ENCODE measurements around the gene AICDA. TPM values are rescaled to one million over a fixed set of nuclear protein-coding genes. Genes with fewer than 3 reads are reported as not detected.

AICDA gene
- total RNA-seq, 1 experiment from 2014 or later: 0.22 TPM

DNA sequence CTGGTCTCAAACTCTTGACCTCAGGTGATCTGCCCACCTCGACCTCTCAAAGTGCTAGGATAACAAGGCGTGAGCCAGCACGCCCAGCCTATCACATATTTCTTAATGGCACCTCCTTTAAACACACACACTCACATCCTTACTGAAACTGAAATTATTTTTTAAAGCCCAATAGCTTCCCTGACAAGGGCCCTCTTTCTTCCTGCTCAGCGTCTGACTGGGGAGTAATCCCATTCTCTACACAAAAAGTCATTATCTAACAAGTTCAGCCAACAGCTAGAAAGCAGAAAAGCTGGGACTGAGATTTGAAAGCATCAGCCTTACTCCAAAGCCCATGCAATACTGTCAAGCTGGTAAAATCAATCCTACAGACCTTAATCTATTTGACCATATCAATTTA, 10.0 kb upstream of the AICDA start:
- H3K27ac Mint-ChIP-seq: no peak overlapping the region
- WGBS (ENCODE audit: extremely low coverage, insufficient read length, low lambda C conversion rate): no CpG with 5 or more reads among the region's 4 CpGs

More for the DNA sequence above, 10.0 kb upstream of the AICDA start:
- TF ChIP-seq, protein P1, sequence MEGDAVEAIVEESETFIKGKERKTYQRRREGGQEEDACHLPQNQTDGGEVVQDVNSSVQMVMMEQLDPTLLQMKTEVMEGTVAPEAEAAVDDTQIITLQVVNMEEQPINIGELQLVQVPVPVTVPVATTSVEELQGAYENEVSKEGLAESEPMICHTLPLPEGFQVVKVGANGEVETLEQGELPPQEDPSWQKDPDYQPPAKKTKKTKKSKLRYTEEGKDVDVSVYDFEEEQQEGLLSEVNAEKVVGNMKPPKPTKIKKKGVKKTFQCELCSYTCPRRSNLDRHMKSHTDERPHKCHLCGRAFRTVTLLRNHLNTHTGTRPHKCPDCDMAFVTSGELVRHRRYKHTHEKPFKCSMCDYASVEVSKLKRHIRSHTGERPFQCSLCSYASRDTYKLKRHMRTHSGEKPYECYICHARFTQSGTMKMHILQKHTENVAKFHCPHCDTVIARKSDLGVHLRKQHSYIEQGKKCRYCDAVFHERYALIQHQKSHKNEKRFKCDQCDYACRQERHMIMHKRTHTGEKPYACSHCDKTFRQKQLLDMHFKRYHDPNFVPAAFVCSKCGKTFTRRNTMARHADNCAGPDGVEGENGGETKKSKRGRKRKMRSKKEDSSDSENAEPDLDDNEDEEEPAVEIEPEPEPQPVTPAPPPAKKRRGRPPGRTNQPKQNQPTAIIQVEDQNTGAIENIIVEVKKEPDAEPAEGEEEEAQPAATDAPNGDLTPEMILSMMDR (conservative IDR thresholded peaks at IDR 0.05): no peak
- H2AFZ ChIP-seq (ENCODE audit: low read length): no peak overlapping the region
- Mint-ChIP-seq H3K36me3 (ENCODE audit: insufficient read depth in 1 of 3, low read depth in 3 of 3) (peaks cover 0 to 22% (median 0%) of the 10 kb centered on the region in 3 experiments; a peak in 3 of 7 replicates), H3K9me3 (peaks cover 16 to 18% of the 10 kb centered on the region in 2 experiments), H3K4me1 (peaks cover 6% of the 10 kb centered on the region in 2 experiments), H3K27me3 (ENCODE audit: low read depth) (no peaks in the 10 kb centered on the region), H3K4me3 (no peak overlapping the region)
- no peaks in the 10 kb centered on the region for H3K4me1 ChIP-seq (ENCODE audit: insufficient read depth, low read length)
- no peak overlapping the region for H3K56ac ChIP-seq (ENCODE audit: insufficient read length, low read depth, low read length)
- no peak overlapping the region for H3K9ac ChIP-seq (ENCODE audit: extremely low read depth, insufficient read length, low read length)
- H2AK5ac ChIP-seq (ENCODE audit: insufficient read length, low read length): no peak overlapping the region
- H3K18ac ChIP-seq (ENCODE audit: insufficient read length, low read depth, low read length): no peak overlapping the region
- H3K79me2 ChIP-seq (ENCODE audit: insufficient read depth, low read length): no peaks in the 10 kb centered on the region
- no peaks in the 10 kb centered on the region for H3K23me2 ChIP-seq (ENCODE audit: insufficient read length, low read depth, low read length, poor library complexity, severe bottlenecking)
- H3K9me3 ChIP-seq (ENCODE audit: control insufficient read depth, low read depth, low read length): no peaks in the 10 kb centered on the region
- no peak overlapping the region for H3K4ac ChIP-seq (ENCODE audit: low read depth, low read length)
- H2BK5ac ChIP-seq (ENCODE audit: insufficient read length, low read length): no peak overlapping the region
- H2BK15ac ChIP-seq (ENCODE audit: low read depth, low read length): no peak overlapping the region
- H4K91ac ChIP-seq (ENCODE audit: insufficient read length, low read depth, low read length): no peak overlapping the region
- no peak overlapping the region for H3K4me2 ChIP-seq (ENCODE audit: insufficient read depth, insufficient read length, low read length)
- H3T11ph ChIP-seq (ENCODE audit: low read length): no peak overlapping the region
- H3K79me1 ChIP-seq (ENCODE audit: insufficient read depth, low read depth, low read length, poor library complexity, severe bottlenecking): no peaks in the 10 kb centered on the region
- H3K27me3 ChIP-seq (ENCODE audit: insufficient read depth, low read length): no peaks in the 10 kb centered on the region
- no peak overlapping the region for H2BK120ac ChIP-seq (ENCODE audit: low read depth, low read length, poor library complexity, severe bottlenecking)
- H3K14ac ChIP-seq (ENCODE audit: insufficient read depth, low read length): no peak overlapping the region
- no peaks in the 10 kb centered on the region for H4K20me1 ChIP-seq (ENCODE audit: control insufficient read depth, insufficient read depth, insufficient read length)
- no peak overlapping the region for H2BK12ac ChIP-seq (ENCODE audit: insufficient read length, low read depth, low read length)
- DNase-seq: no peak
- no peak overlapping the region for H3K23ac ChIP-seq (ENCODE audit: insufficient read length, low read depth, low read length)
- no peak overlapping the region for H4K8ac ChIP-seq (replicated peaks; ENCODE audit: insufficient read length, low read depth, low read length)
- no peak overlapping the region for H4K5ac ChIP-seq (ENCODE audit: insufficient read length, low read depth, low read length)
- no peak overlapping the region for H2BK20ac ChIP-seq (ENCODE audit: low read depth, low read length, poor library complexity, severe bottlenecking)
- H3K27ac ChIP-seq (ENCODE audit: insufficient read length, low read depth, low read length): no peak overlapping the region

Measured in H9 (cell line).